GM19193 (cell line): ENCODE results near the gene THBD.

ENCODE experiments used
- POLR2A ChIP-seq: IDR thresholded peaks from 4 replicates; pipeline ENCODE4 v1.6.1; 2011; ENCODE audit not compliant: insufficient read depth, insufficient read length; ENCODE audit errors: extremely low read depth

The THBD gene, protein sequence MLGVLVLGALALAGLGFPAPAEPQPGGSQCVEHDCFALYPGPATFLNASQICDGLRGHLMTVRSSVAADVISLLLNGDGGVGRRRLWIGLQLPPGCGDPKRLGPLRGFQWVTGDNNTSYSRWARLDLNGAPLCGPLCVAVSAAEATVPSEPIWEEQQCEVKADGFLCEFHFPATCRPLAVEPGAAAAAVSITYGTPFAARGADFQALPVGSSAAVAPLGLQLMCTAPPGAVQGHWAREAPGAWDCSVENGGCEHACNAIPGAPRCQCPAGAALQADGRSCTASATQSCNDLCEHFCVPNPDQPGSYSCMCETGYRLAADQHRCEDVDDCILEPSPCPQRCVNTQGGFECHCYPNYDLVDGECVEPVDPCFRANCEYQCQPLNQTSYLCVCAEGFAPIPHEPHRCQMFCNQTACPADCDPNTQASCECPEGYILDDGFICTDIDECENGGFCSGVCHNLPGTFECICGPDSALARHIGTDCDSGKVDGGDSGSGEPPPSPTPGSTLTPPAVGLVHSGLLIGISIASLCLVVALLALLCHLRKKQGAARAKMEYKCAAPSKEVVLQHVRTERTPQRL

DNA sequence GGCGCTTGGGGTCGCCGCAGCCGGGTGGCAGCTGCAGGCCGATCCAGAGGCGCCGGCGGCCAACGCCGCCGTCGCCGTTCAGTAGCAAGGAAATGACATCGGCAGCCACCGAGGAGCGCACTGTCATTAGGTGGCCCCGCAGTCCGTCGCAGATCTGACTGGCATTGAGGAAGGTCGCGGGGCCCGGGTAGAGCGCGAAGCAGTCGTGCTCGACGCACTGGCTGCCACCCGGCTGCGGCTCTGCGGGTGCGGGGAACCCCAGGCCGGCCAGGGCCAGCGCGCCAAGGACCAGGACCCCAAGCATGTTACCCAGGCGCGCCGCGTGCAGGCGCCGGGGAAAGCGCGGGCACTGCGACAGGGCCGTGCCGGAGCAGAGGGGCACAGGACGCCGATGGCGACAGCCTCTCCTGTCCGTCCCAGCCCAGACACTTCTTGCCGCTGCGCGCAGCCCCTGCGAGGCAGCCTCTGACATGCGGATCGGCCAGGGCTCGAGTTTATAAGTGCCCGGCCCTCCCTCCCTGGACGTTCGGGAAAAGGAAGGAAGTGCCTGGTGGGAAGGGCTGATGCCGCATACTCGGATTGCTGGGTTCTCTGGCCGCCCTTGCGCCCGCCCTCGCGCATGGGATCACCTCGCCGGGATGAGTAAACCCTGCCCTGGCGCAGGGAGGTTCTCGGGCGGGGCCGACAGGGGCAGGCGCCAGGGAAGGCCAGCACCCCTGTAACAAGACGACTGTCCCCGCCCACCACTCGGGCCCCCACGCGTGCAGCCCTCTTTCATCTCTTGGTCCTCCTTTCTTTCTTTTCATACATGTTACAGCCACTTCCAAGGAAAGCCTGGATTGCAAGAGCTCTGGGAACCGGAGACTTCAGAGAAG, at the start of gene THBD:
THBD (minus strand) TSS at position 472 of the 875 bp plus-strand sequence; CDS start at position 304, 168 bp downstream.
- TF ChIP-seq POLR2A: no peak

DNA sequence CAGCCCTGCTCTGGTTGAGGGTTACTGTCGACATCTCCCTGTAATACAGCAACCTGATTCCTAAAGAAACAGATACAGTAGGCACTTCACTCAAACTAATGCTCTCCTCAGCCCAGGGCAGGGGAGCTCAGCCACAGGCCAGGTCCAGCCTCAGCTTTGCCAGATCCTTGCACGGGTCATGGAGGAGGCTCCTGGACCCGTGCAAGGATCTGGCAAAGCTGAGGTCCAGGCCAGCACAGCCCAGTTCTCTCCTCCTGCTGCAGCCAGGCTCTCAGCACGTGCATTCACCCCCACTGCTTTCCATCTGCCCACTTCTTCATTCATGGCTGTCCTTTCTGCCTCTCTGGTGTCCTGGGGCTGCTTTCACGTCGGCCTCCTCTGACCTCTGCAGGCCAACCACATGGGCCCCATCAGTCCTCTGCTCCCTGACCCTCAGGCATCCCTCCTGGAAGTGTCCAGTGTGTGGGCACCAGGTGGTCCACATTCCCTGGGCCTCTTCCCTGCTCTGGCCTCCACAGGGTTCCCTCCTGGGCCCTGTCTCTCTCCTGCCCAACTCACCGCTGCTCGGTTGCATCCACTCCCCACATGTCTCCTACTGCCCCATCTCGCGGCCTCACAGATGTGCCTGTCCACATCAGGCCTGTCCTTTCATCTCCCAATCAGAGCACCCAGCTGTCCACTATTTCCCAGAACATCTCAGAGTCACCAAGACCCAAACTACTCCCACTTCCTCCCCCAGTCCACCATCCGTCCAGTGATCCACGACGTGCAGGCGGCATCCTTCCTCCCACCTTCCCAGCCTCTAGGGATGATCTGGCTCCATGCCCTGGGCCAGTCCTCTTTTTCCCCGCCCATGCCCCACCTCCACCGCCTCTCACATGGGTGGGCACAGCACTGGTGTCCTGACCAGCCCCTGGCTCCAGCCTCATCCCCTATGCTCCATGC, 48.4 kb upstream of the THBD start:
- TF ChIP-seq POLR2A: no peak

DNA sequence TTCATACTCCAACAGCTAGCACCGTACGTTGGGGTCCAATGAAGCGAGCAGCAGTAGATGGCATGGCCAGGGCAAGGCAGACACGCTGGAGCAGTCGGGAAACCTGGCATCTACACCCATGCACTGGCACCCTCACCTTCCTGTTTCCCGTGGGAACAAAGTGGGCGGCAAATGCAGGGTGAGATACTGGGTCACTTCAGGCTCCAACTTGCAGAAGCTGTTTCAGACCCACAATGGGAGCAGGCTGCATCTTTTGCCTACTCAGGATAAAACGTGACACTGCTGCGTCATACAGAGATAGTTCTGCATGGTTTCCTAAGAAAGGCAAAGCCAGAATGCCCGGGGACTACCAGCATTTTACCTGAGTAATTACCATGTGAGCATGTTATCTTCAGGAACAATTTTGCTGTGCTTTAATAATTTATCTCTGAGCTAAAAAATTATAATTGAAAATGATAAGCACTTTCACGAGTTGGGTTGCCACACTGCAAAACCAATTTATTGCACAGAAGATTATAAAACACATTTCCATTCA, 47.6 kb upstream of the THBD start:
- no peak for TF ChIP-seq POLR2A

DNA sequence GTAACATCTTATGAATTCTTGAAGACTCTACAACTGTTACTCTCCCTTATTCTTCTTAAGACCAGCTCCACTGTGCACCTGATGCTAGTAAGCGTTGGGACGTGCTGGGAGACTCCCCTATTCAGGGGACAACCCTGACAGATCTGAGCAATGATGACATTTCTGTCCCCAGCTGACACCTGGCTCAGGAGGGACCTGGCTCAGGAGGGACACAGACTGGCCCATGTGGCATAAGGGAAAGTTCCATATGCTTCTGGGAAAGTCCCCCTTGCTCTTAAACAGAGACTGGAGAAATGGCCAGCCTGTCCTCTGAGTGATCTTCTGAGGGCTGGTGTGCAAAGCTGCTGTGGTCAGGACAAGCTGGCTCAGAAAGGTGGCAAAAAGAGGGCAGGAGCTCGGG, 46.6 kb upstream of the THBD start:
- no peak for TF ChIP-seq POLR2A

DNA sequence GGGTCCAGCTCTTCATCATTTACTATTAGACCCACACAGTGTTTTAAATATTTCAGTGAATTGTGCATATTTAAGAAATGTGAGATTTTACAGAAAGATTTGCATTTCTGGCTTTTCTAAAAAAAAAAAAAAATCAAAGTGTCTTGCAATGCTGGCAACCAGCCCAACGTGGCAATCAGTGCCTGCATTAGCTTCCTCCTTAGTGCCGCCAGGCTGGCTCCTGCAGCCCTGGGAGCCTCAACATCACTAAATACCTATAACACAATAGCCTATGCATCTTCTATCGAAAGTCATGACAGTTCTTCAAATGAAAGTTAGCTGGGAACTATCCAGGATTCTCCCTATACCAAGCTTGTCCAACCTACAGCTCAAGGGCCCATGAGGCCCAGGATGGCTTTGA, 46.0 kb upstream of the THBD start:
- no peak for TF ChIP-seq POLR2A

DNA sequence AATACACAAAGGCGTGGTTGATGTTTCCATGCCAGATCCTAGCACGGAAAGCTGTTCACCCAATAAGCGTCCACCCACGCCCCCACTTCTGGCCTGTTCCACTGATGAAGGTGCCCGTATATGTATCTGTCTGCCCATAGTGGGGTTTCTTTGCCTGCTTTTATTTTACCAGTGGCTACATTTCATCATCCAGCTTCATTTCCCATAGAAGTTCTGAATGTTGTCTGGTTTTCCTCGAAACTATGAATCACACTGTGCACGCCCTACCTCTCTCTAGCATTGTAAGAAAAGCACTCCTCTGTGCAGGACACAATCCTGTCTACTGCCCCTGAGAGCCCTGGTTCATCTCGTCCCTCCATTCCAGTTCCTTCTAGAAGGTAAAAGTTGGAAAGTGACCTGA, 45.5 kb upstream of the THBD start:
- TF ChIP-seq POLR2A: no peak

DNA sequence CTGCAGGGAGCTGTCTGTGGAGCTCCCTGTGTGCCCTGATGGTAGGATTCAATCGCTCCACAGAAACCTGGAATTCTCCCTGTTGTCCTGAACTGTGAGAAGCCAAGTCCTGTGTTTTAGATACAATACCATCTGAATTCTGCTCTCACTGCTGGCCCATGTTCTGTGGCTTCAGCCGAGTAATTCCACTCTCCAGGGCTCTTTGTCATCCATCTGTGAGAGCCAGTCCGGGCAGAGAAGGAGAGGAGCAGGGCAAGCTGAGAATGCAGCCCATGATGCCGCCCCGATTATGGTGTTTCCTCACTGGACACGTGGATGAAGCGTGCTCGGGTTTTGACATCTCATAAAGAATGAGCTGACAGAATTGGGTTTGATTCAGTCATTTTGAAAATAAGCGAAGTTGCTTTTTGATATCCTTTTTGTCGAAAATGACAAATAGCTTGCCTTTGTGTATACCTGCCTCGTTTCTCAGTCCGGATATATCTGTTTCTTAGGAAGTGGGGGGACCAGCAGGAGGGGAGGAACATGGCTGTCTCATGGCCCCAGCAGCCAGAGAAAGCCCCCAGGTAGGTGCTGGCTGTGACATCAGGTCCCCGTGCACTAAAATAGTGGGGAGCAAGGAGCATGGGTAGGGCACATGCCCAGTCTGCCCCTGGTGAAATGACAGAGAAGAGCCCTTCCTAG, 44.9 kb upstream of the THBD start:
- TF ChIP-seq POLR2A: no peak

DNA sequence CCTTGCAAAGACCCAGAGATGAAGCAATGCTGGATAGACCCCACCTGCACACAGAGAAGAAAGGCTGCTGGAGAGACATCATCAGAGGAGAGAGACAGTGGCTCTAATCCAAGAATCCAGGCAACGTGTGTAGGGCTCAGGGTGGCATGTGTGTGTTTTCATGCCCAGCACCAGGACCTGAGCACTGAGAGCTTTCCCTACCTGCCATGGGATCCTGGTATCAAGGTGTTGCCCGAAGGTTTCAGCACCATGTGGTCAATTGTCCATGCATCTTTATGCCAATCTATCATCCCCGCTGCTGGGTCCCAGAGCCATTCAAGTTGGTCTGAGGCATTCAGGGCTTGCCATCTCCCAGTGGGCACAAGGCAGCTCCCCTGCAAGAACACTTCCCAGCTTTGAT, 44.1 kb upstream of the THBD start:
- no peak for TF ChIP-seq POLR2A

DNA sequence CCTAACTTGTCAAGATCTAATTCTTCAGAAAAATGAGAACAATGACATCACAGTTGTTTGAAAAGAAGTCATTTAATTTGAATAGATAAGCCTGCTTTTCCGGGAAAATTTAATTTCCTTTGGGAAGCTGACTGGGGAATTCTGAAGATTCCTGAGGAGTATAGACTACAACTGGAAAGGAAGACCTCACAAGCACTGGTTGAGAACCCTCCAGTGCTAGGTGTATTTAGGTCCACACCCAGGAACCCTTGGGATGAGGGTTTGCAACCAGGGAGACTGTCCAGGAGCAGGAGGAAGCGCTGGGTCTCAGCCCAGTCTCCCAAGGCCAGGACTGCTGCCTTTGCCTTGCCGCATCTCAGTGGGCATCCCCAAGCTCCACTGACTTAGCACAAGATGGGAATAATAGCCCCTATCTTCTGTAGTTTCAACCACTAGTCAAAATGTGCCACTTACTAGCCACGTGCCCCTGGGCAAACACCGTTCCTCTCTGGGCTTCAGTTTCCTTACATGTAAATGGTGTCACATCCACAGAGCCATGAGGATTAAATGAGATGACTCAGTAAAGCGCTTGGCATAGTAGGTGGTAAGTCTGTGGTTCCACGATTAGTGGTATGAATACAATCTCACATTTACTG, 43.5 kb upstream of the THBD start:
- no peak for TF ChIP-seq POLR2A

DNA sequence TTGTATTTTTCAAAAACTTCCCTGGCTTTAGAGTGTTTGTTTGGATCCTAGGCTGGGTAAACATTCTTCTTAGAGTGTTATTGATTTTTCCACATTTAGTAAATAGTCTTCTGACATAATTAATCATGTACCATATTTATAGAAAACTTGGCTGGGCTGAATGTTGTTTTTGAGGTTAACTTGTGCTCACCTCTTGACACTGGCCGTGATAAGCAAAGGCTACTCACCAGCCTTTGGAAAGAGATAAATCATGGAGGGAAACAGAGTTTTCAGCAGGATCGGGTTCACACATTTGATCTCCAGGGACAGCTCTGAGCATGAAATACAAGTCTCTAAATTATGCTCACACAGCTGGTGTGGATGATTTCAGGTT, 42.9 kb upstream of the THBD start:
- TF ChIP-seq POLR2A: no peak

DNA sequence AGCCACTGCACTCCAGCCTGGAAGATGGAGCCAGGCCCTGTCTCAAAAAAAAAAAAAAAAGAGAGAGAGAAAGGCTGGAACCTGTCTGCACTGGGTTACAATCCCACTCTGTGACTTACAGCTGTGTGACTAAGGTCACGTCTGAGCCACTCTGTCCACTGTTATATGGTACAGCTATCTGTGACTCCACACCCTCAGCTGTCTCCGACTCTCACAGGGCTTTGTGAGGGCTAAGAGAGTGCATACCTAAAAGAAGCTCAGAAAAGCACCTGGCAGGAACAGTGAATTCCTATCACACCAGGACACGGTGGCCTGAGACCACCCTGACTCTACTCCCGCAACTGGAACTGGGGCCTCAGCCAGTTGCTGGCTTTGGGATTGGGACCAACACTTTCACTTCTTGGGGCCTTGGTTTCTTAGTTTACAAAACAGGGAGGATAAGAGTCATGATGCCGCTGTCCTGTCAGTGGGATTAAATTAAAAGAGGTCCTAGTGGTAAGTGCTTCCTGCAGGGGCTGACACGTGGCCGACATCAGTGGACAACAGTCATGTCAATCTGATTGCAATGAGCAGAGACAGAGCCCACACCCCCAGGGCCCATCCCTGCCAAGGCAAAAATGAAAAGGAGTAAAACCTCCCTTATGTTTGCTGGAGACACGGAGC, 42.4 kb upstream of the THBD start:
- TF ChIP-seq POLR2A: no peak

DNA sequence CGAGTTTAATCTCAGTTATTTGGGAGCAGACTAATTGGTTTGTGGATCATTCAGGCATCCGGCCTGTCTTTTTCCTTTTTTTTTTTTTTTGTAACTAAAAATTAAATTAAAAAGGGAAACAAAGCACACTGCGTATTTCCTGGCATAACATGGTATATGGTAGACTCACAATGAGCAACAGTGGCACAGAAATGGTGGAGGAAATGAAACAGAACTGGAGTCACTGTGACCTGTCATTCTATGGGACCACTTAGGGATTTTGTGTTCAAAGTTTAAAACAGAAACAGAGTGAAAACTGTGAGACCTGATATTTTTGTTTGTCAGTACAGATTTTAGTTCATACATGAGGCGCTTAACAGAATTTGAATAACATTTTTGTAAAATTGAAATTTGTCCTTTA, 41.4 kb upstream of the THBD start:
- TF ChIP-seq POLR2A: no peak

DNA sequence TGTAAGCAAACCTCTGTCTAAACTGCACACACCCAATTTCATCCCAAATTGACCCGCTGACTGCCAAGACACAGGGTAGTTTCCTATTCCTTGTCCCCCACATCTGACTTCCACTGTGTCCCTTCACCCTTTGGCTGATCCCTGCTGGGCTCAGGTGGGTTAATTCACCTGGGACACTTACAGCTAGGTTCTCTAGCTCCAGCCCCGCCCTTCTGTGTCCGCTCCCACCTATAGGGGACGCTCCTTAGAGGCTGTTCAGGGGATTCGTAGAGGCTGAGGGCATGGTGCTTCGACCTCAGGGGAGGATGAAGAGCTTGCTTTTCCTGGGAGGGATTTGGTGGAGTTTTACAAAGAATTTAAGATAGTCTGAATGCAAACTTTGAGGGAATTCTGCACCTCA, 40.7 kb upstream of the THBD start:
- TF ChIP-seq POLR2A: no peak
